ENCODE results near the gene RAB28. TPM values are rescaled to one million over a fixed set of nuclear protein-coding genes. Genes with fewer than 3 reads are reported as not detected.

Gene RAB28
- total and polyA plus RNA-seq, 9 of the 15 experiments (the other 6 are each of a cell fraction or from before 2014, with no cell fraction given), result 6.7 to 40.4 (median 23.0) TPM

GRCh38 chr4:13386405-13387107 is 97.6 kb downstream of the RAB28 start (continued):
- TF ChIP-seq ZMIZ1 (IDR thresholded peaks at IDR 0.05; ENCODE audit: low read depth in 2 of 2, low read length in 2 of 2) (no peak), SREBF1 (IDR thresholded peaks at IDR 0.05; ENCODE audit: borderline replicate concordance, low read depth, low read length) (no peak), FOXA3 (CRISPR knock-in tag; conservative IDR thresholded peaks at IDR 0.05 in 1 of 2, IDR thresholded peaks at IDR 0.05 in 1 of 2) (no peak), PCBP1 (IDR thresholded peaks at IDR 0.05; ENCODE audit: low read depth, low read length, poor library complexity, severe bottlenecking) (no peak), ETV1 (tag; conservative IDR thresholded peaks at IDR 0.05; ENCODE audit: low read depth) (no peak), IRF1 (CRISPR knock-in tag; IDR thresholded peaks at IDR 0.05; ENCODE audit: borderline replicate concordance) (no peak), KAT7 (CRISPR knock-in tag; IDR thresholded peaks at IDR 0.05; ENCODE audit: borderline replicate concordance) (no peak), ZC3H4 (CRISPR knock-in tag; IDR thresholded peaks at IDR 0.05; ENCODE audit: borderline replicate concordance) (no peak), BCOR (IDR thresholded peaks at IDR 0.05) (peak; percentile 89), ZFP1 (CRISPR knock-in tag; IDR thresholded peaks at IDR 0.05) (no peak), HDAC1 (IDR thresholded peaks at IDR 0.05) (no peak), SREBF2 (CRISPR knock-in tag; IDR thresholded peaks at IDR 0.05) (no peak), PHTF2 (CRISPR knock-in tag; IDR thresholded peaks at IDR 0.05) (no peak), FOXP1 (CRISPR knock-in tag; IDR thresholded peaks at IDR 0.05) (no peak), RFX7 (CRISPR knock-in tag; IDR thresholded peaks at IDR 0.05) (no peak), ZKSCAN3 (CRISPR knock-in tag; IDR thresholded peaks at IDR 0.05) (no peak), STAT5A (IDR thresholded peaks at IDR 0.05; ENCODE audit: borderline replicate concordance, low read length) (no peak)
- TF ChIP-seq, protein P1, sequence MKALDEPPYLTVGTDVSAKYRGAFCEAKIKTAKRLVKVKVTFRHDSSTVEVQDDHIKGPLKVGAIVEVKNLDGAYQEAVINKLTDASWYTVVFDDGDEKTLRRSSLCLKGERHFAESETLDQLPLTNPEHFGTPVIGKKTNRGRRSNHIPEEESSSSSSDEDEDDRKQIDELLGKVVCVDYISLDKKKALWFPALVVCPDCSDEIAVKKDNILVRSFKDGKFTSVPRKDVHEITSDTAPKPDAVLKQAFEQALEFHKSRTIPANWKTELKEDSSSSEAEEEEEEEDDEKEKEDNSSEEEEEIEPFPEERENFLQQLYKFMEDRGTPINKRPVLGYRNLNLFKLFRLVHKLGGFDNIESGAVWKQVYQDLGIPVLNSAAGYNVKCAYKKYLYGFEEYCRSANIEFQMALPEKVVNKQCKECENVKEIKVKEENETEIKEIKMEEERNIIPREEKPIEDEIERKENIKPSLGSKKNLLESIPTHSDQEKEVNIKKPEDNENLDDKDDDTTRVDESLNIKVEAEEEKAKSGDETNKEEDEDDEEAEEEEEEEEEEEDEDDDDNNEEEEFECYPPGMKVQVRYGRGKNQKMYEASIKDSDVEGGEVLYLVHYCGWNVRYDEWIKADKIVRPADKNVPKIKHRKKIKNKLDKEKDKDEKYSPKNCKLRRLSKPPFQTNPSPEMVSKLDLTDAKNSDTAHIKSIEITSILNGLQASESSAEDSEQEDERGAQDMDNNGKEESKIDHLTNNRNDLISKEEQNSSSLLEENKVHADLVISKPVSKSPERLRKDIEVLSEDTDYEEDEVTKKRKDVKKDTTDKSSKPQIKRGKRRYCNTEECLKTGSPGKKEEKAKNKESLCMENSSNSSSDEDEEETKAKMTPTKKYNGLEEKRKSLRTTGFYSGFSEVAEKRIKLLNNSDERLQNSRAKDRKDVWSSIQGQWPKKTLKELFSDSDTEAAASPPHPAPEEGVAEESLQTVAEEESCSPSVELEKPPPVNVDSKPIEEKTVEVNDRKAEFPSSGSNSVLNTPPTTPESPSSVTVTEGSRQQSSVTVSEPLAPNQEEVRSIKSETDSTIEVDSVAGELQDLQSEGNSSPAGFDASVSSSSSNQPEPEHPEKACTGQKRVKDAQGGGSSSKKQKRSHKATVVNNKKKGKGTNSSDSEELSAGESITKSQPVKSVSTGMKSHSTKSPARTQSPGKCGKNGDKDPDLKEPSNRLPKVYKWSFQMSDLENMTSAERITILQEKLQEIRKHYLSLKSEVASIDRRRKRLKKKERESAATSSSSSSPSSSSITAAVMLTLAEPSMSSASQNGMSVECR (CRISPR knock-in tag; IDR thresholded peaks at IDR 0.05), result no peak
- TF ChIP-seq, protein P2, sequence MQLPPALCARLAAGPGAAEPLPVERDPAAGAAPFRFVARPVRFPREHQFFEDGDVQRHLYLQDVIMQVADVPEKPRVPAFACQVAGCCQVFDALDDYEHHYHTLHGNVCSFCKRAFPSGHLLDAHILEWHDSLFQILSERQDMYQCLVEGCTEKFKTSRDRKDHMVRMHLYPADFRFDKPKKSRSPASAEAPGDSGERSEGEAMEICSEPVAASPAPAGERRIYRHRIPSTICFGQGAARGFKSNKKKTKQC (CRISPR knock-in tag; IDR thresholded peaks at IDR 0.05), result no peak
